ENCODE results near the gene PNKP.
"Not testable (repeated sequence)": the region's sequence is repeated elsewhere in the genome, so short reads cannot be mapped to it uniquely, and the experiment has no call there.

Gene PNKP

DNA sequence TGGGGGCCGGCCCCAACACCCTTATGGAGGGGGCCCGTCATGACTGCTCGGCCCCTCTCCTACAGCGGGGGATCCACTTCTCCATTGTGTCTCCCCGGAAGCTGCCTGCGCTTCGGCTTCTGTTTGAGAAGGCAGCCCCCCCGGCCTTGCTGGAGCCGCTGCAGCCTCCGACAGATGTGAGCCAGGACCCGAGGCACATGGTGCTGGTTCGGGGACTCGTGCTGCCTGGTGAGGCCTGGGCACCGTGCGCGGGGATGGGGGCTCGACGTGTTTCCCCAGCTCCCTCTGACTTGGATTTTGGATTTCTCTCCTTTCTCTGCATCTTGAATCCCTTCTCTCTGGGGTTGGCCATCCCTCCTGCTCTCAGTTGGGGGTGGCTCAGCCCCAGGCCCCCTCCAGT is 37.7 kb downstream of the PNKP start:
- no peak for DNase-seq (ENCODE audit: low read depth)
- H3K4me3 ChIP-seq (ENCODE audit: low read depth, low read length), result no peak overlapping the region
- TF ChIP-seq CTCF (IDR thresholded peaks at IDR 0.05; ENCODE audit: insufficient read depth, low read depth, low read length, missing control alignments), result no peak

DNA sequence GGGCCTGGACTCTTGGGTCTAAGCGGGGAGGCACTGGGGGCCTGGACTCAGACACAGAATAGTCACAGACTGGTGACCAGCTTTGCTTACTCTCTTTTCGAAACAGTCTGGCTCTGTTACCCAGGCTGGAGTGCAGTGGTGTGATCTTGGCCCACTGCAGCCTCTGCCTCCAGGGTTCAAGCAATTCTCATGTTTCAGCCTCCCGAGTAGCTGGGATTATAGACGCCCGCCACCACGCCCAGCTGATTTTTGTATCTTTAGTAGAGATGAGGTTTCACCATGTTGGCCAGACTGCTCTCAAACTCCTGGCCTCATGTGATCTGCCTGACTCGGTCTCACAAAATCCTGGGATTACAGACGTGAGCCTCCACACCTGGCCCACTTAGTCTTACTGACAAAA is 38.2 kb downstream of the PNKP start:
- H3K4me3 ChIP-seq (ENCODE audit: low read depth, low read length), result no peak overlapping the region
- no peak for DNase-seq (ENCODE audit: low read depth)
- TF ChIP-seq CTCF (IDR thresholded peaks at IDR 0.05; ENCODE audit: insufficient read depth, low read depth, low read length, missing control alignments), result no peak

DNA sequence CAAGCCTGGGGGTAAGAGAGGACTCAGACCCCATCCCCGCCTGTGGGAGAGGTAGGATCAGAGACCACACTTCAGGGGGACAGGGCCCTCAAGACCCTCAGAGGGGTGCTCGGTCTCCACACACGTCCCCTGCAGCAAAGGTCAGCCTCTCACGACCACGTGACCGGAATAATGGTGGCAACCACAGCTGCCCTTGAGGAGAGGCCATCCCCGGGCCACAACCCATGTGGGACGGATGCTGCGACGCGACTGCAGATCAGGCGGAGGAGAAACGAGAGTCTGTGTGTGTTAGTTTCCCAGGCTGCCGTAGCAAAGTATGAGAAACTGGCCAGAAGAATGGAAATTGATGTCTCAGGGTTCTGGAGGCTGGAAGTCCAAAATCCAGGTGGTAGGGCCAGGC is 40.3 kb downstream of the PNKP start:
- no peak overlapping the region for H3K4me3 ChIP-seq (ENCODE audit: low read depth, low read length)
- no peak for TF ChIP-seq CTCF (IDR thresholded peaks at IDR 0.05; ENCODE audit: insufficient read depth, low read depth, low read length, missing control alignments)
- DNase-seq (ENCODE audit: low read depth), result no peak

- no peak for TF ChIP-seq CTCF (IDR thresholded peaks at IDR 0.05; ENCODE audit: insufficient read depth, low read depth, low read length, missing control alignments)
- DNase-seq (ENCODE audit: low read depth), result no peak
- H3K4me3 ChIP-seq (ENCODE audit: low read depth, low read length), result no peak overlapping the region
Observed at GRCh38 chr19:49824662-49825061, 42.7 kb downstream of the PNKP start.

- DNase-seq (ENCODE audit: low read depth), result no peak
- TF ChIP-seq CTCF (IDR thresholded peaks at IDR 0.05; ENCODE audit: insufficient read depth, low read depth, low read length, missing control alignments), result no peak
- no peak overlapping the region for H3K4me3 ChIP-seq (ENCODE audit: low read depth, low read length)
Observed at GRCh38 chr19:49823472-49823871, 43.9 kb downstream of the PNKP start.

DNA sequence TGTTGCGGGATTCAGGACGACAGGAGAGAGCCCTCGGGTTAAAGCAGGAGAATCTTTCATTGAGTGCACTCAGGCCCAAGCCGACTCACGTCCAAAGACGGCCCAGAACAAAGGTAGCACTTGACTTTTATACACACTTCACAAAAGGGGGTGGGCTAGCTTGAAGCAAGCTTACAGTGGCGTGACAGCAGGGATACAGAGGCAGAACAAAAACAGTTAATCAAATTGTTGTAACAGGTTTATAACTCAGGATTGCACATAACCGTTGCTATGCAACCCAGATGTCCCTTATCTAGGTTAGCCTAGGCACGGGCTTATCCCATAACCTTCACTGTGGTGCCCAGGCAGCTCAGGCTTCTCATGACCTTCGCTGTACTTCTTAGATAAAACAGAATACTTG is 47.3 kb downstream of the PNKP start:
- no peak for DNase-seq (ENCODE audit: low read depth)
- H3K4me3 ChIP-seq (ENCODE audit: low read depth, low read length), result no peak overlapping the region
- no peak for TF ChIP-seq CTCF (IDR thresholded peaks at IDR 0.05; ENCODE audit: insufficient read depth, low read depth, low read length, missing control alignments)

GRCh38 chr19:49819452-49820115 is 47.8 kb downstream of the PNKP start:
- not testable (repeated sequence) for DNase-seq (ENCODE audit: low read depth)

More at GRCh38 chr19:49819452-49820115, 47.8 kb downstream of the PNKP start:
- H3K4me3 ChIP-seq (ENCODE audit: low read depth, low read length), result peak overlapping the region; percentile 82

All from GM12865 (cell line).